ENCODE results near the gene EEF1A2.

Gene EEF1A2

DNA sequence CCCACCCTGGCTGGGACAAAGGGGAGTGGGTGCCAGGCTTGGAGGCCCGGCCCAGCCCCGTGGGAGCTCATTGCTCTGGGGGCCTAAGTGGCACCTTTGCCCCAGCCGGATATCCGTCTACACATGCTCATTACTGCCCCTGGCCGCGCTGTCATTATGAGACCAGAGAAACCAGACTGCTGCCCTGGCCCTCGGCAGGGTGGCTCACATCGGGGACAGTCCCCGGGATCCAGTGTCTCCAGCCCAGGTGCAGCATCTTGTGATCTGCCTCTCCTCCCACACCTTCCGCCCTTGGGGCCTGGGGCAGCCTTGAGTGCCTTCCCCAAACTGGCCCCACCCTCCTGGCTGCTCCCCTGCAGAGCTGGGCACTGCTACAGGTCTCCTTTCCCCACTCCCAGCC lies 43.8 kb upstream of the EEF1A2 start:
- H3K27me3 ChIP-seq (replicated peaks; ENCODE audit: control insufficient read depth, insufficient read depth, low read length) = no peaks in the 10 kb centered on the region
- peak; percentile 74 for DNase-seq (ENCODE audit: extremely low read depth, insufficient read length)
- no peak for TF ChIP-seq CTCF (IDR thresholded peaks at IDR 0.05; ENCODE audit: insufficient read depth, low read length, poor library complexity, severe bottlenecking)
- H3K4me3 ChIP-seq (replicated peaks; ENCODE audit: low read depth, low read length) = no peak overlapping the region
- no peaks in the 10 kb centered on the region for H3K36me3 ChIP-seq (ENCODE audit: control insufficient read depth, insufficient read depth, low read length)

DNA sequence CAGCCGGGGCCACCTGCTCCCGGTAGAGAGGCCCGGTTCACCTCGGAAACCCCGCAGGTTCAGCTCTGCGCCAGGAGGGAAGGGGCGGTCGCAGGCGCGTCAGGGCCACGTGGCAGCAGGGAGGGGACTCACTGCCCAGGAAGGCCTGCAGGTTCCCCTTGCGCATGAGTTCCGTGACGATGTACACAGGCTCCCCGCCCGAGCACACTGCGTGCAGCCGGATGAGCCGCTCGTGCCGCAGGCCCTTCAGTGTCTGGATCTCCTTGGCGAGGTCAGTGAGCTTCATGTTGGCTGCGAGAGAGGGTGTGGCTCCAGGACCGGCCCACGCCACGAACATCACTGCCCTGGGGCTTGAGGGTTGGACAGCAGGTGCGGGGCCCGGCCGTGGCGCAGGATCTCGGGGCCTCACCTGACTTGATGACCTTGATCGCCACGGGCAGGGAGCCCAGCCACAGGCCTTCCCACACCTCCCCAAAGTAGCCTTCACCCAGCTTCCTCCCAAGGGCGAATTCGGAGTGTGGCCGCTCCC lies 43.2 kb upstream of the EEF1A2 start:
- H3K36me3 ChIP-seq (ENCODE audit: control insufficient read depth, insufficient read depth, low read length) = no peaks in the 10 kb centered on the region
- no peak for DNase-seq (ENCODE audit: extremely low read depth, insufficient read length)
- no peak overlapping the region for H3K4me3 ChIP-seq (replicated peaks; ENCODE audit: low read depth, low read length)
- TF ChIP-seq CTCF (IDR thresholded peaks at IDR 0.05; ENCODE audit: insufficient read depth, low read length, poor library complexity, severe bottlenecking) = no peak
- H3K27me3 ChIP-seq (replicated peaks; ENCODE audit: control insufficient read depth, insufficient read depth, low read length) = no peaks in the 10 kb centered on the region

GRCh38 chr20:63541371-63541770 lies 42.5 kb upstream of the EEF1A2 start:
- Histone ChIP-seq H3K4me3 (replicated peaks; ENCODE audit: low read depth, low read length) (no peak overlapping the region), H3K36me3 (ENCODE audit: control insufficient read depth, insufficient read depth, low read length) (no peaks in the 10 kb centered on the region), H3K27me3 (replicated peaks; ENCODE audit: control insufficient read depth, insufficient read depth, low read length) (no peaks in the 10 kb centered on the region)
- DNase-seq (ENCODE audit: extremely low read depth, insufficient read length) = no peak
- TF ChIP-seq CTCF (IDR thresholded peaks at IDR 0.05; ENCODE audit: insufficient read depth, low read length, poor library complexity, severe bottlenecking) = no peak

- DNase-seq (ENCODE audit: extremely low read depth, insufficient read length) = no peak
- H3K36me3 ChIP-seq (ENCODE audit: control insufficient read depth, insufficient read depth, low read length) = no peaks in the 10 kb centered on the region
- no peaks in the 10 kb centered on the region for H3K27me3 ChIP-seq (replicated peaks; ENCODE audit: control insufficient read depth, insufficient read depth, low read length)
- H3K4me3 ChIP-seq (replicated peaks; ENCODE audit: low read depth, low read length) = no peak overlapping the region
- TF ChIP-seq CTCF (IDR thresholded peaks at IDR 0.05; ENCODE audit: insufficient read depth, low read length, poor library complexity, severe bottlenecking) = no peak
Measured at GRCh38 chr20:63540417-63541186, 41.7 kb upstream of the EEF1A2 start.

GRCh38 chr20:63539441-63540370 lies 40.8 kb upstream of the EEF1A2 start:
- no peaks in the 10 kb centered on the region for H3K27me3 ChIP-seq (replicated peaks; ENCODE audit: control insufficient read depth, insufficient read depth, low read length)
- no peak for DNase-seq (ENCODE audit: extremely low read depth, insufficient read length)
- TF ChIP-seq CTCF (IDR thresholded peaks at IDR 0.05; ENCODE audit: insufficient read depth, low read length, poor library complexity, severe bottlenecking) = no peak
- H3K36me3 ChIP-seq (ENCODE audit: control insufficient read depth, insufficient read depth, low read length) = no peaks in the 10 kb centered on the region
- H3K4me3 ChIP-seq (replicated peaks; ENCODE audit: low read depth, low read length) = no peak overlapping the region
